GM13977 (cell line): ENCODE measurements around the gene CHAC2.

Source experiments
- DNase-seq: peaks from one replicate; pipeline ENCODE4 v3.0.0; 2012; ENCODE audit warnings: low spot score
- in situ Hi-C: fragments of 300-500 bp; cut with MboI; formaldehyde crosslinking; loops from one replicate; pipeline ENCODE4 v1.12.0; 2022; ENCODE audit warnings: low sequenced_read_pairs, low pct_unique_long_range_greater_than_20kb, mixed read lengths, inconsistent platforms; ENCODE audit not compliant: unreplicated experiment
- TF ChIP-seq, protein P1 (sequence below): IDR thresholded peaks from 2 replicates; pipeline ENCODE4 v1.5.1; 2012; ENCODE audit warnings: mild to moderate bottlenecking, control low read depth; ENCODE audit not compliant: insufficient read depth; ENCODE audit errors: extremely low read depth, missing control alignments

Gene CHAC2

DNA sequence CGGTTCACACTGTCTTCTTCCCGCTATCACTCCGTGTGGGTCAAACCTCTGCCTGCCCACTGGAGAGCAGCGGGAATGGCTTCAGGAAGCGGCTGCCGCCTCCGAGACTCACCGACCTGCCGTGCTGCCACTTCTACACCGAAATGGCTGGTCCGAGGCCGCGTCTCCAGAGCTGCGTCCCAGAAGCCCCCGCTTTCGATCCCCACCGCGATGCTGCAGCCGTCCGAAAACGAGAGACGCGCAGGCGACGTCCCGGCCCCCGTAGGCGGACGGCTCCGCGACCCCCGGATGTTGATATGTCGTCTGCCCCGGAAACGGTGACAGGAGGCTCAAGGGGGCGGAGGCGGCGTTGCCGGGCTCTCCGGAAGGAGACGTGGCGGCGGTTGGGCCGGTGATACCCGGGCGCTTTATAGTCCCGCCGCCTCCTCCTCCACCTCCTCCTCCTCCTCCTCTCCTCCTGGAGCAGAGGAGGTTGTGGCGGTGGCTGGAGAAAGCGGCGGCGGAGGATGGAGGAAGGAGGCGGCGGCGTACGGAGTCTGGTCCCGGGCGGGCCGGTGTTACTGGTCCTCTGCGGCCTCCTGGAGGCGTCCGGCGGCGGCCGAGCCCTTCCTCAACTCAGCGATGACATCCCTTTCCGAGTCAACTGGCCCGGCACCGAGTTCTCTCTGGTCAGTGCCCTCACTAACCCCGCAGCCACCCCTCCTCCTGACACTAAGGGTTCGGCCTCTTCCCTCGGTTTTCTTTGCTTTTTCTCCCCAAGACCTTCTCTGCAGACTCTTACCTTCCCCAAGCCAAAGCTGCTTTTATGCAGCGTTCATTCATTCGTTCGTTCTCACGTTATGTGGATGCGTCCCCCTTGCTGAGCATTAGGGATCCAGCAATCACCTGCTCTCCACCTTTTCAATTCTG, 19.4 kb downstream of the CHAC2 start, which contains the start of the genes ASB3 and ERLEC1:
TSS of gene ASB3 (minus strand) at position 249 of the 909 bp plus-strand sequence. CDS start 21,381 bp downstream, outside the sequence.
TSS of gene ERLEC1 (plus strand) at position 340 of the 909 bp plus-strand sequence. CDS start at position 507, 167 bp downstream.
- TF ChIP-seq, protein P1, sequence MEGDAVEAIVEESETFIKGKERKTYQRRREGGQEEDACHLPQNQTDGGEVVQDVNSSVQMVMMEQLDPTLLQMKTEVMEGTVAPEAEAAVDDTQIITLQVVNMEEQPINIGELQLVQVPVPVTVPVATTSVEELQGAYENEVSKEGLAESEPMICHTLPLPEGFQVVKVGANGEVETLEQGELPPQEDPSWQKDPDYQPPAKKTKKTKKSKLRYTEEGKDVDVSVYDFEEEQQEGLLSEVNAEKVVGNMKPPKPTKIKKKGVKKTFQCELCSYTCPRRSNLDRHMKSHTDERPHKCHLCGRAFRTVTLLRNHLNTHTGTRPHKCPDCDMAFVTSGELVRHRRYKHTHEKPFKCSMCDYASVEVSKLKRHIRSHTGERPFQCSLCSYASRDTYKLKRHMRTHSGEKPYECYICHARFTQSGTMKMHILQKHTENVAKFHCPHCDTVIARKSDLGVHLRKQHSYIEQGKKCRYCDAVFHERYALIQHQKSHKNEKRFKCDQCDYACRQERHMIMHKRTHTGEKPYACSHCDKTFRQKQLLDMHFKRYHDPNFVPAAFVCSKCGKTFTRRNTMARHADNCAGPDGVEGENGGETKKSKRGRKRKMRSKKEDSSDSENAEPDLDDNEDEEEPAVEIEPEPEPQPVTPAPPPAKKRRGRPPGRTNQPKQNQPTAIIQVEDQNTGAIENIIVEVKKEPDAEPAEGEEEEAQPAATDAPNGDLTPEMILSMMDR = no peak
- peak; percentile 90 for DNase-seq
- in situ Hi-C loops = no loop called here

DNA sequence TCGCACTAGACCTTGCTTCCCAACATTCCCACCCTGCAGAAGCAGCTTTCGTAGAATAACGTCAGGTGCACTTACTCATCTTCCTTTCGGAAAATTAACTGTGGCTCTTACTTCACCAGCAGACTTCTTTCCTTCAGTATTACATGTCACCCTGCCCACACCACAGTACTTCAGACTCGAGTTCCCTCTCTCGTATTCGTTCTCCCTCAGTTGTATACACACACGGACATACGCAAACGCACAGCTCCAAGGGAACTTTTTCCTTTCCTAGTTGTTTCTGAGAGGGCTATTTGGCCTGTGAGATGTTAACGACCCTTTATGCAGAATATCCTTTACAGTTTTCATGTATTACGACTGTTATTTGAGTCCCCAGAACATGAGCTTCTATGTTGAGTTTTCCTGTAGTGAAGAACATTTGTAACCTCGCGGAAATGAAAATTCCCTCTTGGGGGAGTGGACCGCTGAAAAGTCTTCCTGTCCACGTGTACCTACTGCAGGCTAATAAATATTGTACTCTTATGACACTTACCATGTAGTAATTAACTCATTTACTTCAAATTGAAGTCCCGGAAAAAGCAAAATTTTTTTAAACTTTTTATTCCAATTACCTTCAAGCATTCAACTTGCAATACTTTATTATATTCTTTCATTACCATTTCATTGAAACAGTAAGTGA, 20.1 kb downstream of the CHAC2 start:
- no peak for DNase-seq
- TF ChIP-seq, protein P1 = no peak
- in situ Hi-C loops = no loop called here

DNA sequence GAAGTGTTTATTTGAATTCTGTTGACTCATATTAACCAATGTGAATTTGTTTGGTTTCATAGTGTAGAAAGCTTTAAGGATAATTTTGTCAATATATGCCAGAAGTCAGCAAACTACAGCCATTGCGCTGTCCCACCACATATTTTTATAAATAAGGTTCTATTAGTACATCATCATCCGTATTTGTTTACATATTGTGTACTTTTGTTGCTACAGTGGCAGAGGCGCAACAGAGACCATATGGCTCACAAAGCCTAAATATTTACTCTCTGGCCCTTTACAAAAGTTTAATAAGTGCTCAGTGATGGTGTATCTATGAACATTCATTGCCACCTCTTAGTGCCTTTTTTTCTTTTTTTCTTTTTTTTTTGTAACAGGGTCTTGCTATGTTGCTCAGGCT, 25.7 kb downstream of the CHAC2 start:
- TF ChIP-seq, protein P1 = no peak
- in situ Hi-C loops = no loop called here
- no peak for DNase-seq

DNA sequence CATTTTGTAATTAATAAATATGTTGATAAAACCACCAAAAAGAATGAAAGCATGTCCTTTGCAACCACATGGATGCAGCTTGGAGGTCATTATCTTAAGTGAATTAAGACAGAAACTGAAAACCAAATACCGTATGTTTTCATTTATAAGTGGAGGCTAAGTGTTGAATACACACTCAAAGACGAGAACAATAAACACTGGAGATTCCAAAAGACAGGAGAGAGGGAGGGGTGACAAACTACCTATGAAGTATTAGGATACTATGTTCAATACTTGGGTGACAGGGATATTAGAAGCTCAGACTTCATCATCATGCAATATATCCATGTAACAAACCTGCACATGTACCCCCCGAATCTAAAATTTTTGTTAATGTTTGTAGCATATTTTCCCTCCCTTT, 26.2 kb downstream of the CHAC2 start:
- TF ChIP-seq, protein P1 = no peak
- no peak for DNase-seq
- in situ Hi-C loops = no loop called here

DNA sequence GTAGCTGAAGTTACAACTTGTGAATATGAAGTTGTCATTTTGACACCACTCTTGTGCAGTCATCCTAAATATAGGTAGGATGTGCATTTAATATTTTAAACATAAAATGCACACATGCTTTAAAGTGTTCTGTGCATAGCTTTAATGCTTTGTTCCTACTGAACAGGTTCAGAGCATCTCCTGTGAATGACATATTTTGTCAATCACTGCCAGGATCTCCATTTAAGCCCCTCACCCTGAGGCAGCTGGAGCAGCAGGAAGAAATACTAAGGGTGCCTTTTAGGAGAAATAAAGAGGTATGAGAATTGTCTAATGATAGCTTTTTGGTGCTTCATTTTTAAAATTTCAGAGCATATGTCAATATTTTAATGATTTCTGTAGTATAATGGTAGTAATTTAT, 33.9 kb downstream of the CHAC2 start:
- in situ Hi-C loops = no loop called here
- no peak for DNase-seq
- TF ChIP-seq, protein P1 = no peak

DNA sequence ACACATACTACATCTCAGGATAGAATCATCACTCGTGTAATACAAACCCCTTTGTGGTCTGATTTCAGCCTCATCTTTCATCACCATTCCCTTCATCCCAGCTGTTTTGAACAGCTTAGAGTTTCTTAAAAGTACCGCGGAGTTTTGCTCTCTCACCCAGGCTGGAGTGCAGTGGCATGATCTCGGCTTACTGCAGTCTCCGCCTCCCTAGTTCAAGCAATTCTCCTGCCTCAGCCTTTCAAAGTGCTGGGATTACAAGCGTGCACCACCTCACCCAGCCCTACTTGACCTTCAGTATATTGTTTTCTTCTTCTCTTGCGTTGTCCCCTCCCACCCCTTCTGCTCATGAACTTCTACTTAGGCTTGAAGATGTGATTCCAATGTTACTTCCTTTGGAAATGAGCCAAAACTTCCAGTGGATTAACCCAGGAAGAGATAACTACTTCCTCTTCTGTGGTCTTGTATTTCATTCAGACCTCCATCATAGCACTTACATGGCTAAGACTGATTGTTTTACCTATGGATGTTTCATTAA, 35.1 kb downstream of the CHAC2 start:
- in situ Hi-C loops = no loop called here
- TF ChIP-seq, protein P1 = no peak
- DNase-seq = no peak
